Fibroblast of lung (primary cell): ENCODE measurements around the gene CMIP.

Experiments used
- CTCF ChIP-seq, 2 donors: IDR thresholded peaks in 1 of 2; conservative IDR thresholded peaks in 1 of 2; 1 replicate in 1 of 2; 2 replicates in 1 of 2; pipeline ENCODE4 v1.5.1; 2011 to 2012; ENCODE audit warnings: low read length in 2 of 2, control low read depth in 1 of 2, inconsistent platforms in 1 of 2, low read depth in 1 of 2, mild to moderate bottlenecking in 1 of 2
- EZH2 ChIP-seq: IDR thresholded peaks from 2 replicates; pipeline ENCODE4 v1.5.1; 2012; ENCODE audit warnings: low read length, control low read depth, mild to moderate bottlenecking; ENCODE audit errors: missing control alignments

GRCh38 chr16:81624403-81624759 is 179.8 kb downstream of the CMIP start:
- TF ChIP-seq CTCF (conservative IDR thresholded peaks at IDR 0.05 in 1 of 2, IDR thresholded peaks at IDR 0.05 in 1 of 2; ENCODE audit: low read depth in 1 of 2, low read length in 2 of 2) (no peak), EZH2 (no peak)
